Measurements from ENCODE around the gene NDUFS4. TPM values are rescaled to one million over a fixed set of nuclear protein-coding genes. Genes with fewer than 3 reads are reported as not detected.

The NDUFS4 gene
- total and polyA plus RNA-seq, 9 of the 15 experiments (the other 6 are each of a cell fraction or from before 2014, with no cell fraction given): 68.7 to 313 (median 113) TPM

GRCh38 chr5:53554444-53554843 lies 6.0 kb upstream of the NDUFS4 start (continued):
- TF ChIP-seq AFF4 (CRISPR knock-in tag; IDR thresholded peaks at IDR 0.05) (no peak), ZNF699 (CRISPR knock-in tag; IDR thresholded peaks at IDR 0.05; ENCODE audit: insufficient replicate concordance) (no peak), ZNF280B (CRISPR knock-in tag; IDR thresholded peaks at IDR 0.05) (no peak), GATA2 (CRISPR knock-in tag; IDR thresholded peaks at IDR 0.05) (no peak), ZNF644 (tag; IDR thresholded peaks at IDR 0.05; ENCODE audit: low read depth) (no peak), NFIC (IDR thresholded peaks at IDR 0.05) (no peak), SREBF2 (CRISPR knock-in tag; IDR thresholded peaks at IDR 0.05) (no peak), RERE (CRISPR knock-in tag; IDR thresholded peaks at IDR 0.05; ENCODE audit: borderline replicate concordance) (no peak), SMARCA4 (IDR thresholded peaks at IDR 0.05) (peak; percentile 73), HMBOX1 (IDR thresholded peaks at IDR 0.05) (no peak), NCOA6 (IDR thresholded peaks at IDR 0.05) (no peak), BCOR (IDR thresholded peaks at IDR 0.05) (no peak), ZNF695 (CRISPR knock-in tag; IDR thresholded peaks at IDR 0.05) (no peak), ZKSCAN1 (IDR thresholded peaks at IDR 0.05; ENCODE audit: low read depth, low read length) (no peak), CBFA2T2 (conservative IDR thresholded peaks at IDR 0.05) (peak; percentile 69), HSF4 (CRISPR knock-in tag; IDR thresholded peaks at IDR 0.05; ENCODE audit: borderline replicate concordance) (no peak), NUFIP1 (IDR thresholded peaks at IDR 0.05; ENCODE audit: partially characterized antibody) (no peak), NR2C1 (IDR thresholded peaks at IDR 0.05) (no peak), NR2C1 (tag; IDR thresholded peaks at IDR 0.05) (no peak), RBM25 (IDR thresholded peaks at IDR 0.05; ENCODE audit: low read depth, low read length, severe bottlenecking) (no peak)
